H9 (cell line): Measurements from ENCODE around the gene UPK3A. TPM values are rescaled to one million over a fixed set of nuclear protein-coding genes. Genes with fewer than 3 reads are reported as not detected.

Source experiments
- DNase-seq: peaks from one replicate; pipeline ENCODE4 v3.0.0-alpha.2; 2017
- H2AFZ ChIP-seq: one replicate; pipeline ENCODE4 v1.6.1; 2013; ENCODE audit warnings: mild to moderate bottlenecking, low read length, control low read depth, moderate library complexity
- H2AK5ac ChIP-seq: 2 replicates; pipeline ENCODE4 v1.6.1; 2013; ENCODE audit warnings: low read length, control low read depth, mixed read lengths; ENCODE audit not compliant: insufficient read length
- H2BK120ac ChIP-seq: one replicate; pipeline ENCODE4 v1.6.1; 2013; ENCODE audit warnings: low read depth, mild to moderate bottlenecking, low read length, control low read depth, inconsistent platforms; ENCODE audit not compliant: poor library complexity, severe bottlenecking
- H2BK12ac ChIP-seq: 2 replicates; pipeline ENCODE4 v1.6.1; 2013; ENCODE audit warnings: low read length, control low read depth, mixed read lengths, low read depth; ENCODE audit not compliant: insufficient read length
- H2BK15ac ChIP-seq: 2 replicates; pipeline ENCODE4 v1.6.1; 2013; ENCODE audit warnings: low read depth, low read length, control low read depth
- H2BK20ac ChIP-seq: one replicate; pipeline ENCODE4 v1.6.1; 2013; ENCODE audit warnings: low read depth, mild to moderate bottlenecking, low read length, control low read depth, inconsistent platforms; ENCODE audit not compliant: poor library complexity, severe bottlenecking
- H2BK5ac ChIP-seq: 2 replicates; pipeline ENCODE4 v1.6.1; 2013; ENCODE audit warnings: low read length, control low read depth, mixed read lengths; ENCODE audit not compliant: insufficient read length
- H3K14ac ChIP-seq: 2 replicates; pipeline ENCODE4 v1.6.1; 2013; ENCODE audit warnings: low read length, control low read depth; ENCODE audit not compliant: insufficient read depth
- H3K18ac ChIP-seq: 2 replicates; pipeline ENCODE4 v1.6.1; 2013; ENCODE audit warnings: low read depth, mild to moderate bottlenecking, mixed read lengths, low read length, control low read depth; ENCODE audit not compliant: insufficient read length
- H3K23ac ChIP-seq: 2 replicates; pipeline ENCODE4 v1.6.1; 2013; ENCODE audit warnings: low read length, control low read depth, mixed read lengths, low read depth; ENCODE audit not compliant: insufficient read length
- H3K23me2 ChIP-seq: 2 replicates; pipeline ENCODE4 v1.6.1; 2013; ENCODE audit warnings: low read depth, mild to moderate bottlenecking, mixed read lengths, low read length, control low read depth; ENCODE audit not compliant: insufficient read length, poor library complexity, severe bottlenecking
- H3K27ac ChIP-seq: 2 replicates; pipeline ENCODE4 v1.5.1; 2013; ENCODE audit warnings: low read length, control low read depth, mixed read lengths, low read depth; ENCODE audit not compliant: insufficient read length
- H3K27me3 ChIP-seq: 2 replicates; pipeline ENCODE4 v1.6.1; 2013; ENCODE audit warnings: low read length, control low read depth, inconsistent platforms; ENCODE audit not compliant: insufficient read depth
- H3K4ac ChIP-seq: 2 replicates; pipeline ENCODE4 v1.6.1; 2013; ENCODE audit warnings: low read depth, mild to moderate bottlenecking, control low read depth, inconsistent platforms, low read length, moderate library complexity
- H3K4me1 ChIP-seq: 2 replicates; pipeline ENCODE4 v1.6.1; 2013; ENCODE audit warnings: low read length, control low read depth, inconsistent platforms; ENCODE audit not compliant: insufficient read depth
- H3K4me2 ChIP-seq: 2 replicates; pipeline ENCODE4 v1.6.1; 2013; ENCODE audit warnings: low read length, control low read depth, mixed read lengths; ENCODE audit not compliant: insufficient read length, insufficient read depth
- H3K56ac ChIP-seq: 2 replicates; pipeline ENCODE4 v1.6.1; 2013; ENCODE audit warnings: low read depth, mild to moderate bottlenecking, mixed read lengths, low read length, control low read depth; ENCODE audit not compliant: insufficient read length
- H3K79me1 ChIP-seq: 2 replicates; pipeline ENCODE4 v1.6.1; 2013; ENCODE audit warnings: low read depth, mild to moderate bottlenecking, moderate library complexity, low read length, control low read depth, inconsistent platforms; ENCODE audit not compliant: insufficient read depth, poor library complexity, severe bottlenecking
- H3K79me2 ChIP-seq: 2 replicates; pipeline ENCODE4 v1.6.1; 2013; ENCODE audit warnings: low read length, control low read depth, inconsistent platforms; ENCODE audit not compliant: insufficient read depth
- H3K9ac ChIP-seq: 2 replicates; pipeline ENCODE4 v1.6.1; 2013; ENCODE audit warnings: low read length, control low read depth, mixed read lengths; ENCODE audit not compliant: insufficient read length; ENCODE audit errors: extremely low read depth
- H3K9me3 ChIP-seq: one replicate; pipeline ENCODE4 v1.6.1; 2013; ENCODE audit warnings: low read depth, low read length, inconsistent platforms; ENCODE audit not compliant: control insufficient read depth
- H3T11ph ChIP-seq: one replicate; pipeline ENCODE4 v1.6.1; 2013; ENCODE audit warnings: mild to moderate bottlenecking, low read length, control low read depth, inconsistent platforms
- H4K20me1 ChIP-seq: one replicate; pipeline ENCODE4 v1.6.1; 2013; ENCODE audit not compliant: control insufficient read depth, insufficient read length, insufficient read depth
- H4K5ac ChIP-seq: 2 replicates; pipeline ENCODE4 v1.6.1; 2013; ENCODE audit warnings: low read depth, mild to moderate bottlenecking, mixed read lengths, low read length, control low read depth; ENCODE audit not compliant: insufficient read length
- H4K8ac ChIP-seq: replicated peaks from 2 replicates; pipeline ENCODE4 v1.6.1; 2013; ENCODE audit warnings: low read length, control low read depth, mixed read lengths, low read depth; ENCODE audit not compliant: insufficient read length
- H4K91ac ChIP-seq: 2 replicates; pipeline ENCODE4 v1.6.1; 2013; ENCODE audit warnings: low read depth, mild to moderate bottlenecking, moderate library complexity, mixed read lengths, low read length, control low read depth; ENCODE audit not compliant: insufficient read length
- H3K27ac Mint-ChIP-seq, 3 experiments: 2 replicates in 2 of 3; 3 replicates in 1 of 3; pipeline ENCODE4 v1.8.0; 2020 to 2021; ENCODE audit warnings: mixed read lengths in 3 of 3, mild to moderate bottlenecking in 1 of 3, moderate library complexity in 1 of 3
- H3K27me3 Mint-ChIP-seq: 2 replicates; pipeline ENCODE4 v1.8.0; 2021; ENCODE audit warnings: low read depth, mild to moderate bottlenecking, moderate library complexity, mixed read lengths
- H3K36me3 Mint-ChIP-seq, 3 experiments: 2 replicates in 2 of 3; 3 replicates in 1 of 3; pipeline ENCODE4 v1.8.0; 2020 to 2021; ENCODE audit warnings: low read depth in 3 of 3, mixed read lengths in 3 of 3; ENCODE audit not compliant: insufficient read depth in 1 of 3
- H3K4me1 Mint-ChIP-seq, 2 experiments: 2 replicates each; pipeline ENCODE4 v1.8.0; 2020; ENCODE audit warnings: mixed read lengths in 2 of 2
- H3K4me3 Mint-ChIP-seq, 2 experiments: 2 replicates in 1 of 2; 3 replicates in 1 of 2; pipeline ENCODE4 v1.8.0; 2020 to 2021; ENCODE audit warnings: mild to moderate bottlenecking in 2 of 2, mixed read lengths in 2 of 2, moderate library complexity in 1 of 2
- H3K9me3 Mint-ChIP-seq, 2 experiments: 2 replicates in 1 of 2; 3 replicates in 1 of 2; pipeline ENCODE4 v1.8.0; 2020; ENCODE audit warnings: mild to moderate bottlenecking in 2 of 2, mixed read lengths in 2 of 2, moderate library complexity in 1 of 2
- CTCF ChIP-seq: fragments of 200-600 bp; sonication (generic); conservative IDR thresholded peaks from 3 replicates; pipeline ENCODE4 v1.8.0; 2021; ENCODE audit warnings: antibody characterized with exemption, mild to moderate bottlenecking
- WGBS: extraction: QIAGEN DNeasy Blood & Tissue Kit; methylation state at CpG from one replicate; pipeline ENCODE4 v1.1.7; 2013; ENCODE audit warnings: missing lambda C conversion rate, low lambda C conversion rate, mixed read lengths; ENCODE audit not compliant: insufficient read length; ENCODE audit errors: extremely low coverage; 5-methylcytosine and 5-hydroxymethylcytosine counted together
- total RNA-seq: library from RNA; stranded (reverse); gene quantifications from 2 replicates; pipeline ENCODE4 v1.2.1, GENCODE V29; 2021

UPK3A gene
- total RNA-seq, 1 experiment from 2014 or later, result not detected

GRCh38 chr22:45337536-45337935 lies 52.8 kb downstream of the UPK3A start:
- Histone ChIP-seq H2BK12ac (no peak overlapping the region), H4K5ac (no peak overlapping the region), H2BK5ac (no peak overlapping the region), H3T11ph (no peak overlapping the region), H3K23me2 (no peaks in the 10 kb centered on the region), H3K4me1 (no peaks in the 10 kb centered on the region), H3K56ac (no peak overlapping the region), H4K20me1 (no peaks in the 10 kb centered on the region), H2BK120ac (no peak overlapping the region), H3K79me2 (no peaks in the 10 kb centered on the region), H3K23ac (no peak overlapping the region), H3K4ac (no peak overlapping the region), H2BK20ac (no peak overlapping the region), H3K9ac (no peak overlapping the region), H3K27me3 (no peaks in the 10 kb centered on the region), H3K14ac (no peak overlapping the region), H2AK5ac (no peak overlapping the region), H2BK15ac (no peak overlapping the region), H4K91ac (no peak overlapping the region), H3K4me2 (no peak overlapping the region), H3K27ac (no peak overlapping the region), H2AFZ (no peak overlapping the region), H4K8ac (no peak overlapping the region), H3K18ac (no peak overlapping the region), H3K79me1 (no peaks in the 10 kb centered on the region), H3K9me3 (no peaks in the 10 kb centered on the region)
- no peaks in the 10 kb centered on the region for H3K27me3 Mint-ChIP-seq
- no peak overlapping the region for H3K27ac Mint-ChIP-seq
- no CpG with 5 or more reads among the region's 9 CpGs for WGBS
- H3K9me3 Mint-ChIP-seq, result no peaks in the 10 kb centered on the region; a peak in 1 of 5 replicates
- TF ChIP-seq CTCF, result no peak
- no peak for DNase-seq
- H3K4me3 Mint-ChIP-seq, result no peak overlapping the region
- H3K4me1 Mint-ChIP-seq, result 0 out of 4 replicates have a peak, but pooled peaks cover 0 to 2% of the 10 kb centered on the region in 2 experiments
- peaks cover 9 to 67% (median 56%) of the 10 kb centered on the region in 3 experiments; a peak in 6 of 7 replicates for H3K36me3 Mint-ChIP-seq
